ENCODE results near the gene ULK4.

The ULK4 gene

DNA sequence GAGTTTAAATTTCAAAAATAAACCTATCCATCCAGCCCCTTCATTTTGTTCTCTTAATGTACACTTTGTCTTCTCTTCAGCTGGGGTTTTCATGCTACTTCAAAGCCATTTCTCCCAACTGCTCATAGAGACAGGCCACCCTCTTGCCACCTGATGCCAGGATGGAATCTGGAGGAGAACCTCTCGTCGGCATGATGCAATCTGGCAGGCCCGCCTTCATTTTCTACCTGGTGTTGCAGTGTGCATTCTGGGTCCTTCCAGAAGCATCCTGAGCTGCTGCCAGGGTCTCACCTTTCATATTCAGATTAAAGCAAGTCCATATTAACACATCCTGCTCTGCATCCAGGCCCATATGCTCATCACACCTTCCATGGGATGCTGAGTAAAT, 701.8 kb downstream of the ULK4 start:
- no peak for DNase-seq (ENCODE audit: low read depth in 2 of 2)

DNA sequence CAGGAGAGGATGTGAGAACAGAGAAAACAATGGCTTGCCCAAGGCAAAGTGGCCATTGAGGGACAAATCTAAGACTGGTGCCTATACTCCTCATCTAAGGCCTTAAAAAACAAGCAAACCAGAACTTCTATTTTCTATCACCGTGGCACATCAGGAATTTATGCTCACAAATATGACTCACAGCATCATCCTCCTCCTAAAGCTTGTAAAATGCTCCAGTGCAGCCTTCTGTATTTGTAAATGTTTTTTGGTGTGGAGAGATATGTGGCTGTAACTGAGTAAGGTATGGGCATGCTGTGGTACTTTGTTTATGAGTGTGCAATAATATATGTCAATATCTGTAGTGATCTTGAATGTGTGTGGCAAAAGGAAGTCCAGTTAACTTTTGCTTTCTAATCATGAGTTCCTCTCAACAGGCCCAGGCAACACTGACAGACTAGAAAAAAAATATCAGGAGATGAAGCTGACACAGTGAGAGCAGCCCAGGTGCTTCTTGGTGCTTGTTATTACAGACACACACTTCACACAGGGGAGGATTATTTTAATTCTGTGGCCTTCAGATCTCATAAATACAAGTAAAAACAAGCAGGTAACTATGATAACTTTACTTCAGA, 702.3 kb downstream of the ULK4 start:
- DNase-seq (ENCODE audit: low read depth in 2 of 2) = no peak

DNA sequence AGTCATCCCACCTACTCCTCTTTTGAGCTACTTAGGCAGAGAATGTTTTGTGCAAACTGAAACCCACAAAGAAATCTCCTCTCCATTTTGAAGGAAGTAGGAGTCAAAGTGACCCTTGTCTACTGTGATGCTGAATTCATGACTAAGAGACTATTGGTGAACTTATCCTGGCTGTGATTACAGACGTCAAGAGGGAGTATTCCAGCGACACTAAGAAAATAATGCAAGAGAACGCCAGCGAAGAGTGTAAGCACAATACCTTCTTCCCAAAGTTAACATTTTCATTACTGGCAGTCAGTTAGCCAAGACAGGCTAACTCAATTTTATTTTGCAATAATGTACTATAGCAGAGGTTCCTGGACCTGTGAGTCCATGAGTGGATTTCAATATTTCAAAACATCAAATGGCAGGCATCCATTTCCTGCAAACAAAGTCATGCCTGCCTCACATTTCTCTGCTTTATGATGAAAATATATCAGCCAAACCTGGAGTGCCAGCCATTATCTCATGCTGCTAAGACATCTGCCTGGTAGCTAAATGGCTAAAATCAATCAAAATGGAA, 703.6 kb downstream of the ULK4 start:
- DNase-seq (ENCODE audit: low read depth in 2 of 2) = no peak

DNA sequence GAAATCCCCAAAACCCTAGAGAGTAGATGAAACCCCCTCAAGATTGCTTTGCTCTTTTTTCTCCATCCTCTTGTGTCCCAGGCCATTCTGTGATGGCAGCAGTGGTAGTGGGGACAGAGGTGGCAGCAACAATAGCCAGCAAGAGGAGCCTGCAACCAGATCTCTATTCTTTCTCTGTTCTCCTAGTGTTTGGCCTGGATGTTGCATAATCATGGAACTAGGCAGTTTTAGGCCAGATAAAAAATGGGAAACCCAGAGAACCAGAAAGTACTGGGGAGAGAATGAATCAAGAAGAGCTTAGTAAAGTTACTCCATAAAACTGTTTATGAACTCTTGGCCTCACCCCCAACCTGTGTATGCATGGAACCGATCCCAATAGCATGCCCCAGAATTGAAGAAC, 710.3 kb downstream of the ULK4 start:
- no peak for DNase-seq (ENCODE audit: low read depth in 2 of 2)

DNA sequence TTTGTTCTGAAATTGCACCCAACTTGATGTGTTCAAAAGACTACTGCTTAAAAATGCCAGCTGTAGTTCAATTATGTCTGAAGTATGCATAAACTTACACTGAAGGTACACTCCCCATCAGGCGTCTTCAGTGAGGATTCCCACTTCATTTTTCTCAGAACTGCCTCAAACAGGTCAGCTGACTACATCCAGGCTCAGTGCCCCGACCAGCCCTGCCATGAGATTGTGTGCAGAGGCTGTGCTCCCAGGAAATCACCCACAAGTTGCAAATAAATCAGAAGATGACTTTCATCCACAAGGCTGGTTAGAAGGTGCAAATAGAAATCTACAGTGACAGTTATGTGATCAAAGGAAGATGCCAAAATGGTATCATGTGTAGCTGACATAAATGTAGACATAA, 711.1 kb downstream of the ULK4 start:
- DNase-seq (ENCODE audit: low read depth in 2 of 2) = no peak

DNA sequence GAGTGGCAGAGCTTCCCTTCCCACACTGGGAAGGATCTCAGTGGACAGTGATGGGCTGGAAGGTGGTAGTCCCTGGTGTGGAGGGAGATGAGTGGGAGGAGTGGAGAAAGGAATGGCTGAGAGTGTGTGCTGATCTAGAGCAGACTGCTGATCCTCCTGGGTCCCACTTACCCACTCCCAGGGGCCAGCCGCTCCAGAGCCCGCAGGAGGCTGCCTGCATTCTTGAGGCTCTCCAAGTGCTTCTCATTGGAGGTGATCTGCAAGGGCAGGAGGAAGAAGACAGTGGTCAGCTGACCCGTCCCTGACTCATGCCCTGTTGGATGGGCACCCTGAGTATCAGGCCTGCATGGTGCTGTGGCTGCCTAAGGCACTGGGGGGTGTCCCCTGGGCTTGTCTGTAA, 712.6 kb downstream of the ULK4 start:
- DNase-seq (ENCODE audit: low read depth in 2 of 2) = no peak

DNA sequence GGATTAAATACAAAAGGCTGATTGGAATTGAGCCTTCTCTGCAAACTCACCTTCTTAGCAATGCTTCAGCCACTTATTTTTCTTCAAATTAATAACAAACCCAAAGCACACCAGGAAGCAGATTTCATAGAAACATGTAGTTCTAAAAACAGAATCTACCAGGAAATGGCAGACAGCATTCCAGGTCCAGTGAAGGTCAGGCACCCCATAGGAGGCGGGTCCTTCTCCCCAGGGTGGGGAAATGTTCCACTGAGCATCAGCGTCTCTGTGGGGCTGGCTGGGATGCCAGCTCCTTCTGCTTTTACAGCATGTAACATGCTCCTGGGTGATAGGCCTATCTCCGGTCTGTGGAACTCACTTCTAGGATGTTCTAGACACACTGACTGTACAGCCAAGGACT, 713.4 kb downstream of the ULK4 start:
- no peak for DNase-seq (ENCODE audit: low read depth in 2 of 2)

DNA sequence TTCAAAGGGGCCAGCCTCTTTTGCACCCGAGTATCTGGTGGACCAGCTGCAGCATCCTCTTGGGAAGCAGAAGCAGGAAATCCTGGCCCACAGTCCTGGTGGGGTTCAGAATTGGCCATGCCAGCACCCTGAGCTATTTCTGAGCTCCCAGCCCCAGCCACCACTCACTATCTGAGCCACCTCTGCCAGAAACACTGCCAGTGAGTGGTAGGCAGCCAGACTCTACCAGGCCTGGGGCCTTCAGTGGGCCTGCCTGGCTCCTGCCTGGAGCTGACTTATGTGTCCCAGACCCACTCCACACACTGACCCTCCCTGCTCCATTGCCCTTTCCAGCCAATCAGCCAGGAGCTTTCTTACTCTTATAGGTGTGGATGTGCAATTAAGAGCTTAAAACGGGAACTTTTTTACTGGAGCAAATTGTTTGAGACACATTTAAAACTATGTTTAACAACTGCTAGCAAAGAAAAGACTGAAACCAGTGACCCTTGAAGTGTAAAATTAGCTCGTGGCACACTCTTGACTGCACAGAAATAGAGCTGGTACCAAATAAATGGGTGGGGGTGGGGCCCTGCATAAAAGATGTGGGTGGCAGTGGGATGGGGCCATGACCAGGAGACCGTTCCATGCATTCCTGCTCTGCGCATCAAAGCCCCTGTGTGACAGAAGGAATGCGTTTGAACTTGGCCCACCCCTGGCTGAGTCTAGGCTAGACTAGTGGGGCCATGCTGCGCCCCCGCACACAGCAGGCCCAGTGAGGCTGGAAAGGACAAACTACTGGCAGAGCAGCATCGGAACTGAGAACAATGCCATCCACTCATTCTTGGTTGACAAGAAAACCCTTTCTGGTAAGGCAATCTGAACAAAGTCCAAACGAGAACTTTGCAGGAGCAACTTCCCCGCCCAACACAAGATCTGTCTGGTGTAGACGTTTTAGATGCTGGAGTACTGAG, 714.6 kb downstream of the ULK4 start:
- DNase-seq (ENCODE audit: low read depth in 2 of 2) = no peak

DNA sequence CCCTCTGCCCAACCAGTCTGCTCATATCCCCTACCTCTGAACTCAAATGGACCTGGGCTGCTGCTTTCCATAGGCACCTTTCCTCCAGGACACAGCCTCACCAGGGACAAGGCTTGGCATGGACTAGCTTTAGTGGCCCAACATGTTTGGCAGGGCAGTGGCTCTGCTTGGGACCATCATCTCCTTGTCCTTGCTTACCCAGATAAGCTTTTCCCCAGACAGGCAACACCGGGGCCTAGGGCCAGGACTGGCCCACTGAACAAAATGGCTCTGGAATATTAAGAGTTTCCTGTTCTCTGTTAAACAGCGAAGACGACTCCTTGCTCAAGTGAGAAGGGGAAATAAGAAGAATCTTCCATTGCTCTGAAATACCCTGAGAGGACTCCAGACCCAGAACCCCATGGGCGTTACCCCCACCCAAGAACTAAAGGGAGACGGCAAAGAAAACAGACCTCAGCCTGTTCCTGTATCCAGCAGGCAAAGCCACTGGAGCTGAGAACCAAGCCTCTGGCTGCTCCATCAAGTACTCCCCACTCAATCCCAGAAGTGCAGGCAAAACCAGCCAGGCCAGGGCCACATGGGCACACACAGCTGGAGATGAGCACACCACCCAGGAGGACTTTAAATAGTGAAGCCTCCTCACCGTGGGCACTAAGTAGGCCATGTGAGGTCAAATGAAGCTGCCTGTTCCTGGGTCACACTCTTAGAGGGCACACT, 717.1 kb downstream of the ULK4 start:
- no peak for DNase-seq (ENCODE audit: low read depth in 2 of 2)

DNA sequence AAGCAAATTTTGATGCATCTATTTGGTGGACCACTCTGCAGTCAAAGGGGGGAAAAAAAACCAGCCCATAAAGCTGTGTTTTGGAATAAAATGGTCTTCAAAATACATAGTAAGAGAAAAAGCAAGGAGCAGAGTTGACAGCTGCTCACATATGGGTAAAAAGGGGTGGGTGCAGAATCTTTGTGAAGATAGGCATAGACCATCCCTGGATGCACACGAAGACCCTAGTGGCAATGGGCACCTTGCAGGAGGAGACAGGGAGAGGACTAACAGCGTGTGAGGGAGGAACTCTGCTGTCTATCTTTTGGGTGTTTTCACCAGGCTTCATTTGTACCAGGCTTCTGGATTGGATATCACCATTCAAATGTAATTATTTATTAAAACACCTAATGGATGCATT, 718.7 kb downstream of the ULK4 start:
- no peak for DNase-seq (ENCODE audit: low read depth in 2 of 2)

DNA sequence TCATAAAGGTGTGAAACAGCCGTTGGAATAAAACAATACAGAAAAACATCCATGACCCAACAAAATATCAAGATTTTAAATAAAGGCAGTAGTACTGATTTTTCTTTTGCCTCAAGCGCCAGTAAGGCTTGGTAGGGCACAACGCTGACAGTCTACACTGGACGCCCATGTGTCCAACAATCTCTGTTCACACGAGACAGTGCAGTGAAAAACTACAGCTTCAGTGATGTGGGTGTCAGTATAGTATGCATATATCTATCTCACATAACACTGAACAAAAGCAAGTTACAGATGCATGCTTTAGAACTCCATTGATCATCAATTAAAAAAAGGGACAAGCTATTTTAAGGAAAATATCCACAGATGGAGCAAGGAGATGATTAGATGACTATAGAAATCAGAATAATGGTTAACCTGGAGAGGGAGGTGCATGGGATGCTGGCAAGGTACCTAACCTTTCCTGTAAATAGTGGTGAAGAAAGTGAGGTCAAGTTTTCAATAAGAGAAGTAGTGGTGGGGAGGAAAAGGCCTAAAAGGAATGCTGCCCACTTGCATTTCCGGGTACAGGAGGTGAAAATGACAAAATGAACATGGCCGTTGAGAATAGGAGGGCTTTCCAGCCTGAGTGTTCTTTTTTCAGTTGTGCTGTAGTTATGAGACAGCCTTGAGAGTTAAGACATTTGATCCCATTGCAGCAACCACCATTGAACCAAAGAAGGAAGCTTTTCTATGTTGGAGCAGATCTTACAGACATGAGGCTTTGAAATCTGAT, 719.9 kb downstream of the ULK4 start:
- no peak for DNase-seq (ENCODE audit: low read depth in 2 of 2)

DNA sequence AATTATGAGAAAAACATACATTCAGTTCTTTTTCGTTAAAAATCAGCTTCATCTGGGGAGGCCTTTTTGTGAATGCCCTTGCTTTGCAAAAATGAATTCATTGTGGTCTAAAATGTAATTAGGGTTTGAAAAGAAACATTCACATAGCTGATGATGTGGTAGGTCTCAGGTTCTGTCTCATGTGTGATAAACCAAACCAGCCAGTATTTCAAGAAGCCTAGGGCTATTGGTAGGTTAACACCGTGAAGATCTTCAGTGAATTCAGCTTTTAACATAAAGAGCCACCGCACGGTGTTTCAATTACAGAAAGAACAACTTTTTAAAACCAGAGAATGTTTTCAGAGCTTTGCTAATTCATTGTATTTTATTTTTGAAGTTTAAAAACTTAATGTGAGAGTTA, 720.7 kb downstream of the ULK4 start:
- DNase-seq (ENCODE audit: low read depth in 2 of 2) = no peak

DNA sequence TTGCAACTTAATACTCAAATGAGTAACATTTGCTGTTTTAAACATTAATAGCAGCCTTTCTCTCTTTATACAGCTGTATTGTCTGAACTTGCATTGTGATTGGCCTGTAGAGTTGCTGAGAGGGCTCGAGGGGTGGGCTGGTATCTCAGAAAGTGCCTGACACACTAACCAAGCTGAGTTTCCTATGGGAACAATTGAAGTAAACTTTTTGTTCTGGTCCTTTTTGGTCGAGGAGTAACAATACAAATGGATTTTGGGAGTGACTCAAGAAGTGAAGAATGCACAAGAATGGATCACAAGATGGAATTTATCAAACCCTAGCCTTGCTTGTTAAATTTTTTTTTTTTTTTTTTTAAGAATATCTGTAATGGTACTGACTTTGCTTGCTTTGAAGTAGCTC, 722.3 kb downstream of the ULK4 start:
- DNase-seq (ENCODE audit: low read depth in 2 of 2) = no peak

DNA sequence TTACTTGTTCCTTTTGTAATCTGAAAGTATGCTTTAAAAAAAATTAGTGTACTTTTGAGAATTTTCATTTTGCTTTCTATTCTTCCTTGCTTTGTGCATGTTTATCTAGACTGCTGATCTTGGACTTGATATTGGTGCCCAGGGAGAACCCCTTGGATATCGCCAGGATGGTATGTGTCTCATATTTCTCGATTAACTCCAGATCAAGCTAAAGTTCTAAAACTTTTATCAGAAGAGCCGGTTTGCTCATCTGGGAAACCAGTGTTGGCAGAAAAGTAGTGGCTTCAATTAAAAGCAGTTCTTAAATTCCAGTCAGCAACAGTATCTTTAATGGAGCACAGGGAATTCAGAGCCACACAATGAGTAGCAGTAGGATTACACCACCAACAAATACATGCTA, 724.0 kb downstream of the ULK4 start:
- no peak for DNase-seq (ENCODE audit: low read depth in 2 of 2)

DNA sequence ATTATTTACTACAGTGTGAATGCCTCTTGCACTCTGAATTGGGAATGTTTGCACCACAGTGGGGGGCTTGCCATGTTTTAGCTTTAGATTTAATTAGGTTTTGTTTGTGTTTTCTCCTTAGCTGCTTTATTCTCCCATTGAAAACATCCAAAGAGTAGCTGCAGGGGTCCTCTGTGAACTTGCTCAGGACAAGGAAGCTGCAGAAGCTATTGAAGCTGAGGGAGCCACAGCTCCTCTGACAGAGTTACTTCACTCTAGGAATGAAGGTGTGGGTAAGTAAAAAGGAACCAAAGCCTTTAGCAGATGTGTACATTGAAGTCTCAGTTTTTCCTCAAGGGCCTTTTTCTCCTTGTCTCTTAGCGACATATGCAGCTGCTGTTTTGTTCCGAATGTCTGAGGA, 725.7 kb downstream of the ULK4 start:
- no peak for DNase-seq (ENCODE audit: low read depth in 2 of 2)

DNA sequence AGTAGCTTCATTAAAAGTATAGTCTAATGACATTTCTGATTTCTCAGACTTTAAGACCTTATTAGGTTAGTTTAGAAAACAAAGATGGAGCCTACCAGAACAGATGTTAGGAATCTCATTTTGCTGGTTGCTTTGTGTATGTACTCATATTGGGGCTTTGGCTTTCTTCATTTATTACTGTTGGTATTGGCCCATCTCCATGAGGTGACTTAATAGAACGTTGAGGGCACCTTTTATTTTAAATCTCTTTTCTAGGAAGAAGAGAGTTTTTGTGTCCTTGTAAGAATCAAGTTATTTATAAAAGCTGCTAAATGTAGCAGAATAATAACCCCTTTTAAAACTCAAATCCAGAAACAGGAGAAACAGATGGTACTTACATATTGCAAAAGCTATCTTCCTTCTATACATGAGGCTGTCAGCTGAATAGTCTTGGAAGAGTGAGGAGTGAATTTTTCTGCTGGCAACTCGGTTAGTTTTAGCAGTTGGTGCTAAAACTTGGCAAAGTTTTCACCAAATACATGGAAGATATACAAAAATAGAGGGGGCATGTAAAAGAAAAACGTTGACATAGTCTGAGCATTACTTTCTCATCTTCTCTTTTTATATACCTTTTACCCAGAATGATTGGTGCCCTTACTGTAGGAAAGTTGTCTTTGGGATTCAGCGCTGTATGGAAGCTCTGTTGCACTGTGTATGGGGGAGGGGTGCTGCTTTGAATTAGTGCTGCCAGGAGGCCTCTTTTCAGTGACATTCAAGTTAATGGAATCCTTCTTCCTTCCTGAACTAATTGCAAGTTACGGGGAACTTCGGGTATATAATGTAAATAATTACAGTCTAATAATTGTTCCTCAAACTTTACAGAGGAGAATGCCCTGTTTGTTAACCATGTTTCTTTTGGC, 726.8 kb downstream of the ULK4 start:
- no peak for DNase-seq (ENCODE audit: low read depth in 2 of 2)

DNA sequence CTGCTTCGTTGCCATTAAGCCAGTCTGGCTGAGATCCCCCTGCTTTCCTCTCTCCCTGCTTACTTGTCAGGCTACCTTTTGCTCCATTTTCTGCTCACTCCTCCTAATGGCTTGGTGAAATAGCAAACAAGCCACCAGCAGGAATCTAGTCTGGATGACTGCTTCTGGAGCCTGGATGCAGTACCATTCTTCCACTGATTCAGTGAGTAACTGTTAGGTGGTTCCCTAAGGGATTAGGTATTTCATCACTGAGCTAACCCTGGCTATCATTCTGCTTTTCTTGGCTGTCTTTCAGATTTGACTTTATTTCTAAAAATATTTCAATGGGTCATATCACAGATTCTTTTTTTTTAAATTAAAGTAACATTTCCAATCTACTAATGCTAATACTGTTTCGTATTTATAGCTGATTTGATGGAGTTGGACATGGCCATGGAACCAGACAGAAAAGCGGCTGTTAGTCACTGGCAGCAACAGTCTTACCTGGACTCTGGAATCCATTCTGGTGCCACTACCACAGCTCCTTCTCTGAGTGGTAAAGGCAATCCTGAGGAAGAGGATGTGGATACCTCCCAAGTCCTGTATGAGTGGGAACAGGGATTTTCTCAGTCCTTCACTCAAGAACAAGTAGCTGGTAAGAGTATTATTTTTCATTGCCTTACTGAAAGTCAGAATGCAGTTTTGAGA, 737.6 kb downstream of the ULK4 start:
- DNase-seq (ENCODE audit: low read depth in 2 of 2) = no peak

DNA sequence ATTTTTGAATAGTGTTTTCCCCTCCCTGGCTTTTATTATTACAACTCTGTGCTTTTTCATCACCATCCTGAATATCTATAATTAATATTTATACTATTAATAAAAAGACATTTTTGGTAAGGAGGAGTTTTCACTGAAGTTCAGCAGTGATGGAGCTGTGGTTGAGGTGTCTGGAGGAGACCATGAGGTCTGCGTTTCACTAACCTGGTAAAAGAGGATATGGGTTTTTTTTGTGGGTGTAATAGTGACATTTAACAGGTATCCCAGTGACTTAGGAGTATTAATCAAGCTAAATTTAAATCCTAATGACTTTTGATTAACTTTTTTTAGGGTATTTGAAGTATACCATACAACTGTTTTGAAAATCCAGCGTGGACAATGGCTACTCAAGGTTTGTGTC, 738.2 kb downstream of the ULK4 start:
- DNase-seq (ENCODE audit: low read depth in 2 of 2) = no peak

DNA sequence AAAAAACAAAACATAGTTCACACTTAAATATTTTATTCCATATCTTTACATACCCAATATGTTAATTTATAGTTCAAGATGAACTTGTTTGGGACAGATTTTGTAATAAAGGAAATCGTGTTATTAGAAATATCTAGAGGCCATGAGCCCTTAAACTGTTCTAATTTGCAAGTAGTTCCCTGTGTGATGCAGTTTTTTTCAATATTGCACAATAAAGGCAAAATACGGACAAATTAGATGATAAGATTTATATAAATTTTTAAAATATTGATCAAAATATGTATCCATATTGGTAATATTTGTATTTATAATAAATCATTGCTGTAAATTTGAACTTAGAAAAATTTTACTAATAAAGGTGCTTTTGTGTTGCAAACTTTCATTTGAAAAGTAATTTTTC, 738.8 kb downstream of the ULK4 start:
- no peak for DNase-seq (ENCODE audit: low read depth in 2 of 2)

DNA sequence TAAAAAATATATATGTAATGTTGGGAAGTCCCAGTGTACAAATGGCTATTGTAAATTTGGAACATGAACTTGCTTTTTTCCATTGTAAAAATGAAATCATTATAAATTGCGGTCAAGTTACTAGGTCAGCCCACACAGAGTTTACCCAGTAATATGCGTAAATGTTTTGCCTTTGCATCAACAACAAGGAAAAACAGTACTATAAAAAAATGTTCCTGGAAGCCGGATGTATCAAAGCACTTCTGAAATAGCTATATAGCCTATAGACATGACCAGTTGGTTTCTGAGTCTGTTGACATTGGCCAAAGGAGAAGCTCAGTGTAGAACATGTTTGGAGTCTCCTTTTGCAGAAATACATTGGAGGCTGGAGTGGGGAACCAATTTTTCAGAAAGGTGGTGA, 739.4 kb downstream of the ULK4 start:
- DNase-seq (ENCODE audit: low read depth in 2 of 2) = no peak
